ENCODE measurements around the gene WWTR1. TPM values are rescaled to one million over a fixed set of nuclear protein-coding genes. Genes with fewer than 3 reads are reported as not detected.

WWTR1 gene
- polyA plus RNA-seq, 2 of the 4 experiments (the other 2 are of a cell fraction), result 99.7 to 164 TPM

- TF ChIP-seq HOXA7 (CRISPR knock-in tag; IDR thresholded peaks at IDR 0.05) (no peak), POLR2A (IDR thresholded peaks at IDR 0.05; ENCODE audit: low read length) (no peak), FOSL2 (IDR thresholded peaks at IDR 0.05) (no peak), FOSL2 (CRISPR knock-in tag; IDR thresholded peaks at IDR 0.05) (0 out of 2 replicates have a peak, but pooled peaks have one; percentile 29), CTCF (IDR thresholded peaks at IDR 0.05) (peak; percentile 35), BHLHE40 (IDR thresholded peaks at IDR 0.05; ENCODE audit: low read depth, low read length) (no peak)
These were observed 116.7 kb downstream of the WWTR1 start (continued) for GRCh38 chr3:149541091-149541491.

GRCh38 chr3:149538371-149538770 lies 119.5 kb downstream of the WWTR1 start:
- ChIA-PET CTCF (no interaction called here), POLR2A (no interaction called here)
- H3K27ac ChIP-seq, result peak overlapping the region; percentile 84 to 93
- no peak overlapping the region for H3K4me3 ChIP-seq
- DNase-seq (ENCODE audit: low read depth in 1 of 2, low spot score in 1 of 2), result no peak
- 97% methylated on average over 1 of the region's 1 CpG for WGBS (ENCODE audit: missing lambda C conversion rate)
- no peaks in the 10 kb centered on the region for H3K9me3 ChIP-seq
- peak overlapping the region; percentile 90 for H3K4me2 ChIP-seq
- no peak for FAIRE-seq
- TF ChIP-seq MAX (IDR thresholded peaks at IDR 0.05), result no peak
- no peak for TF ChIP-seq TFCP2L1 (CRISPR knock-in tag; IDR thresholded peaks at IDR 0.05)
- TF ChIP-seq FOSL2 (IDR thresholded peaks at IDR 0.05), result no peak
- TF ChIP-seq FOSL2 (CRISPR knock-in tag; IDR thresholded peaks at IDR 0.05), result no peak
- ATAC-seq, result no peak
- peaks cover 100% of the 10 kb centered on the region for H3K4me1 ChIP-seq

GRCh38 chr3:149536429-149536828 lies 121.4 kb downstream of the WWTR1 start:
- Histone ChIP-seq H3K4me3 (peak overlapping the region; percentile 25; the same call in 1 of the 3 replicates), H3K4me1 (peaks cover 100% of the 10 kb centered on the region), H3K4me2 (peak overlapping the region; percentile 90), H3K9me3 (no peaks in the 10 kb centered on the region), H3K27ac (peak overlapping the region; percentile 82 to 84)
- CTCF ChIA-PET, result interaction anchor here (1.0 to 3.0 kb wide), 5 partner anchors 11 to 181 kb away, joined by 3 to 17 read pairs (median 9); no protein-coding TSS in a partner anchor
- WGBS (ENCODE audit: missing lambda C conversion rate), result 7% methylated on average over 11 of the region's 11 CpGs
- TF ChIP-seq ELK1 (IDR thresholded peaks at IDR 0.05; ENCODE audit: low read depth, low read length), result no peak
- TF ChIP-seq GATA3 (IDR thresholded peaks at IDR 0.05; ENCODE audit: borderline replicate concordance), result peak; percentile 23; the same call in 1 of the 2 replicates
- peak; percentile 39; the same call in 1 of the 2 replicates for TF ChIP-seq E2F6 (IDR thresholded peaks at IDR 0.05; ENCODE audit: borderline replicate concordance, low read depth)
- TF ChIP-seq BHLHE40 (IDR thresholded peaks at IDR 0.05; ENCODE audit: low read depth, low read length), result no peak
- TF ChIP-seq SMC3 (IDR thresholded peaks at IDR 0.05), result no peak
- no peak for TF ChIP-seq USF2 (IDR thresholded peaks at IDR 0.05)
- TF ChIP-seq JUN (IDR thresholded peaks at IDR 0.05), result no peak
- TF ChIP-seq MAX (IDR thresholded peaks at IDR 0.05), result peak; percentile 47; the same call in 1 of the 2 replicates
- no peak for TF ChIP-seq CHD2 (IDR thresholded peaks at IDR 0.05; ENCODE audit: low read length, partially characterized antibody)
- TF ChIP-seq HDAC2 (IDR thresholded peaks at IDR 0.05), result no peak
- TF ChIP-seq HOXA7 (CRISPR knock-in tag; IDR thresholded peaks at IDR 0.05), result no peak
- peak; percentile 97 for TF ChIP-seq MAFK (IDR thresholded peaks at IDR 0.05; ENCODE audit: partially characterized antibody)
- TF ChIP-seq ESRRA (IDR thresholded peaks at IDR 0.05; ENCODE audit: borderline replicate concordance, low read length), result no peak
- no peak for TF ChIP-seq TFCP2L1 (CRISPR knock-in tag; IDR thresholded peaks at IDR 0.05)
- no peak for TF ChIP-seq FOXS1 (CRISPR knock-in tag; IDR thresholded peaks at IDR 0.05)
- TF ChIP-seq EP300 (IDR thresholded peaks at IDR 0.05), result 0 out of 5 replicates have a peak, but pooled peaks of 1 of the 2 experiments have one; percentile 12
- TF ChIP-seq POLR2AphosphoS2 (conservative IDR thresholded peaks at IDR 0.05; ENCODE audit: low read length), result no peak
- ATAC-seq, result peak; percentile 8 to 11; a peak in 3 of 6 replicates
- POLR2A ChIA-PET, result interaction anchor here (0.5 to 0.7 kb wide), 2 partner anchors 34 to 123 kb away, joined by 3 to 5 read pairs; no protein-coding TSS in a partner anchor
- peak in 1 of 2 experiments; percentile 55 for DNase-seq (ENCODE audit: low read depth in 1 of 2, low spot score in 1 of 2)
- FAIRE-seq, result no peak
